GM12878 (cell line): ENCODE results near the gene RXFP1. TPM values are rescaled to one million over a fixed set of nuclear protein-coding genes. Genes with fewer than 3 reads are reported as not detected.

Experiments used
- ATAC-seq: fragments of 200-7000 bp; cut with Tn5 transposase; 3 replicates; pipeline ENCODE4 v1.9.1; 2020; ENCODE audit warnings: mild to moderate bottlenecking, moderate library complexity
- BruUV-seq: library from RNA; stranded (reverse); fragments of 400-500 nt; replicated peaks from 2 replicates; lab custom pipeline; 2021; lab: Mats Ljungman, UMichigan
- CTCF ChIA-PET: fragments of 300-600 bp; sonication (Branson Sonifier 250); formaldehyde crosslinking; extraction: SDS; loops from one replicate; lab custom pipeline; 2021; ENCODE audit warnings: inconsistent platforms; lab: Yijun Ruan, JAX
- POLR2A ChIA-PET: fragments of 350-600 bp; formaldehyde crosslinking; extraction: SDS; loops from one replicate; lab custom pipeline; 2021; ENCODE audit warnings: inconsistent platforms; lab: Charles Lee
- RAD21 ChIA-PET: fragments of 300-600 bp; sonication (Branson Sonifier 250); formaldehyde crosslinking; loops from one replicate; lab custom pipeline; 2023; ENCODE audit warnings: antibody characterized with exemption; ENCODE audit not compliant: unreplicated experiment; lab: Charles Lee
- SMC1A ChIA-PET: fragments of 300-600 bp; sonication (Branson Sonifier 250); formaldehyde crosslinking; loops from one replicate; lab custom pipeline; 2023; ENCODE audit not compliant: unreplicated experiment, uncharacterized antibody; lab: Charles Lee
- DNase-seq: peaks from one replicate; pipeline ENCODE4 v3.0.0-alpha.2; 2011; ENCODE audit warnings: low read depth, low spot score
- FAIRE-seq: peaks from 3 replicates; lab custom pipeline; 2011; peaks lifted over from hg19 to GRCh38; lab: Jason Lieb, UNC
- H2AFZ ChIP-seq: 2 replicates; pipeline ENCODE4 v1.6.0; 2011; ENCODE audit warnings: low read depth, low read length, control low read depth; ENCODE audit not compliant: control insufficient read depth
- H3K27ac ChIP-seq: 2 replicates; pipeline ENCODE4 v1.5.1; 2011; ENCODE audit warnings: control low read depth; ENCODE audit not compliant: control insufficient read depth, insufficient read depth
- H3K27me3 ChIP-seq, 2 experiments: replicated peaks in 1 of 2; 2 replicates each; pipeline versions ENCODE4 v1.6.0 to v1.6.1; 2011; ENCODE audit warnings: low read length in 1 of 2; ENCODE audit not compliant: control insufficient read depth in 2 of 2, insufficient read depth in 2 of 2
- H3K36me3 ChIP-seq, 2 experiments: 2 replicates each; pipeline ENCODE4 v1.5.1; 2011; ENCODE audit warnings: low read length in 1 of 2; ENCODE audit not compliant: control insufficient read depth in 2 of 2, insufficient read depth in 2 of 2
- H3K4me1 ChIP-seq: 2 replicates; pipeline ENCODE4 v1.6.1; 2011; ENCODE audit warnings: mild to moderate bottlenecking, low read length, moderate library complexity, mixed read lengths; ENCODE audit not compliant: control insufficient read depth, insufficient read depth
- H3K4me2 ChIP-seq: 2 replicates; pipeline ENCODE4 v1.6.0; 2011; ENCODE audit warnings: control low read depth; ENCODE audit not compliant: control insufficient read depth, insufficient read depth
- H3K4me3 ChIP-seq: fragments of 200-600 bp; sonication (generic); 2 replicates; pipeline ENCODE4 v1.5.1; 2016
- H3K79me2 ChIP-seq: 2 replicates; pipeline ENCODE4 v1.6.0; 2011; ENCODE audit warnings: low read length; ENCODE audit not compliant: control insufficient read depth, insufficient read depth
- H3K9ac ChIP-seq: 2 replicates; pipeline ENCODE4 v1.8.0; 2011; ENCODE audit warnings: low read length, control low read depth, mixed read lengths; ENCODE audit not compliant: control insufficient read depth, insufficient read depth
- H3K9me3 ChIP-seq: replicated peaks from 3 replicates; pipeline ENCODE4 v1.5.1; 2011; ENCODE audit warnings: mild to moderate bottlenecking, low read length; ENCODE audit not compliant: control insufficient read depth, insufficient read depth
- H4K20me1 ChIP-seq: 2 replicates; pipeline ENCODE4 v1.6.0; 2011; ENCODE audit not compliant: control insufficient read depth, insufficient read depth
- CREB1 ChIP-seq: IDR thresholded peaks from 2 replicates; pipeline ENCODE4 v1.6.1; 2012; ENCODE audit warnings: low read depth, mild to moderate bottlenecking, inconsistent platforms
- IRF5 ChIP-seq: fragments of 450-650 bp; IDR thresholded peaks from 2 replicates; pipeline ENCODE4 v1.6.1; 2017; ENCODE audit warnings: borderline replicate concordance
- NFYA ChIP-seq: IDR thresholded peaks from 2 replicates; pipeline ENCODE4 v1.6.1; 2011; ENCODE audit warnings: low read depth, mild to moderate bottlenecking, low read length, improper control_type of control experiment, borderline replicate concordance
- NRF1 ChIP-seq: conservative IDR thresholded peaks from 2 replicates; pipeline ENCODE4 v1.6.1; 2011; ENCODE audit warnings: mild to moderate bottlenecking, low read depth, low read length, improper control_type of control experiment
- POLR2AphosphoS5 ChIP-seq: IDR thresholded peaks from 2 replicates; pipeline ENCODE4 v1.6.1; 2011; ENCODE audit warnings: mild to moderate bottlenecking, low read length, inconsistent platforms
- SMC3 ChIP-seq: IDR thresholded peaks from 2 replicates; pipeline ENCODE4 v1.6.1; 2011; ENCODE audit warnings: low read length, improper control_type of control experiment, borderline replicate concordance
- TCF3 ChIP-seq: IDR thresholded peaks from 2 replicates; pipeline ENCODE4 v1.6.1; 2012; ENCODE audit warnings: low read depth, mild to moderate bottlenecking, low read length, borderline replicate concordance; ENCODE audit not compliant: insufficient read depth
- WRNIP1 ChIP-seq: IDR thresholded peaks from 2 replicates; pipeline ENCODE4 v1.6.1; 2011; ENCODE audit warnings: low read depth, low read length, improper control_type of control experiment, borderline replicate concordance
- YBX1 ChIP-seq: fragments of 450-650 bp; IDR thresholded peaks from 2 replicates; pipeline ENCODE4 v1.6.1; 2016; ENCODE audit warnings: antibody characterized with exemption
- ZBTB4 ChIP-seq: fragments of 450-650 bp; formaldehyde crosslinking; IDR thresholded peaks from 2 replicates; pipeline ENCODE4 v1.4.0; 2022; ENCODE audit warnings: mild to moderate bottlenecking, moderate library complexity
- ZZZ3 ChIP-seq: IDR thresholded peaks from 2 replicates; pipeline ENCODE4 v1.6.1; 2011; ENCODE audit warnings: low read depth; ENCODE audit not compliant: control insufficient read depth, insufficient read length
- WGBS: methylation state at CpG from one replicate; pipeline ENCODE4 v1.1.6; 2016; ENCODE audit warnings: low lambda C conversion rate; ENCODE audit not compliant: insufficient replicate concordance, insufficient coverage; ENCODE audit errors: missing lambda C conversion rate; 5-methylcytosine and 5-hydroxymethylcytosine counted together
- in situ Hi-C: fragments of 300-500 bp; cut with MboI; formaldehyde crosslinking; loops from 9 replicates; pipeline ENCODE4 v1.14.3; 2018; ENCODE audit warnings: mixed read lengths
- intact Hi-C: fragments of 100-400 bp; cut with micrococcal nuclease; formaldehyde crosslinking; loops from one replicate; pipeline ENCODE4 v1.14.2; 2022; ENCODE audit not compliant: unreplicated experiment
- polyA plus RNA-seq, 11 experiments: library from polyadenylated mRNA; depleted of rRNA in 4 of 11; unstranded in 6 of 11; stranded (reverse) in 5 of 11; fragments of >200 nt; fragmentation: Nextera tagmentation in 4 of 11; fragmentation: Illumina TruSeq in 1 of 11; extraction: Ambion mirVana in 4 of 11; extraction: Trizol in 1 of 11; gene quantifications; 1 replicate in 1 of 11; 2 replicates in 10 of 11; pipeline versions ENCODE4 v1.2.1 to v1.2.3, GENCODE V29; 2011 to 2016; ENCODE audit warnings: inconsistent platforms in 2 of 11, missing spikeins in 2 of 11, low read depth in 1 of 11
- total RNA-seq, 4 experiments: library from RNA; depleted of rRNA in 3 of 4; stranded (reverse); fragments of >200 nt in 3 of 4; fragmentation: Illumina TruSeq in 1 of 4; extraction: Trizol in 1 of 4; gene quantifications; 2 replicates each; pipeline versions ENCODE4 v1.2.1 to v1.2.3, GENCODE V29; 2013 to 2021
- TF ChIP-seq, protein P1 (sequence below), 3 experiments: IDR thresholded peaks in 2 of 3; conservative IDR thresholded peaks in 1 of 3; 2 replicates each; pipeline ENCODE4 v1.5.1; 2011; ENCODE audit warnings: low read depth in 3 of 3, low read length in 3 of 3, mild to moderate bottlenecking in 3 of 3, control low read depth in 2 of 3, moderate library complexity in 2 of 3, inconsistent platforms in 1 of 3, mixed read lengths in 1 of 3; ENCODE audit not compliant: control insufficient read depth in 2 of 3, insufficient read depth in 1 of 3; ENCODE audit errors: extremely low read depth in 1 of 3
- TF ChIP-seq, protein P2 (sequence below): IDR thresholded peaks from 2 replicates; pipeline ENCODE4 v1.6.1; 2011; ENCODE audit warnings: mild to moderate bottlenecking, low read depth, low read length, moderate library complexity; ENCODE audit not compliant: insufficient replicate concordance

RXFP1 gene
- total and polyA plus RNA-seq, 10 of the 15 experiments (the other 5 are each of a cell fraction or from before 2014, with no cell fraction given) = 0.12 TPM; not detected in 9

- CTCF ChIA-PET = interaction anchor here (1.1 kb wide), 1 partner anchor 15 kb away, joined by 4 read pairs; no protein-coding TSS in a partner anchor
- no peak overlapping the region for H3K9ac ChIP-seq
- H3K4me2 ChIP-seq = no peak overlapping the region
- no peak overlapping the region for H3K27ac ChIP-seq
- H3K36me3 ChIP-seq = no peaks in the 10 kb centered on the region
- ATAC-seq = no peak
- no peak for TF ChIP-seq ZBTB4
- TF ChIP-seq SMC3 = no peak
- no peak for TF ChIP-seq TCF3
- TF ChIP-seq POLR2AphosphoS5 = no peak
- TF ChIP-seq IRF5 = no peak
- no peak for TF ChIP-seq WRNIP1
- TF ChIP-seq, protein P1, sequence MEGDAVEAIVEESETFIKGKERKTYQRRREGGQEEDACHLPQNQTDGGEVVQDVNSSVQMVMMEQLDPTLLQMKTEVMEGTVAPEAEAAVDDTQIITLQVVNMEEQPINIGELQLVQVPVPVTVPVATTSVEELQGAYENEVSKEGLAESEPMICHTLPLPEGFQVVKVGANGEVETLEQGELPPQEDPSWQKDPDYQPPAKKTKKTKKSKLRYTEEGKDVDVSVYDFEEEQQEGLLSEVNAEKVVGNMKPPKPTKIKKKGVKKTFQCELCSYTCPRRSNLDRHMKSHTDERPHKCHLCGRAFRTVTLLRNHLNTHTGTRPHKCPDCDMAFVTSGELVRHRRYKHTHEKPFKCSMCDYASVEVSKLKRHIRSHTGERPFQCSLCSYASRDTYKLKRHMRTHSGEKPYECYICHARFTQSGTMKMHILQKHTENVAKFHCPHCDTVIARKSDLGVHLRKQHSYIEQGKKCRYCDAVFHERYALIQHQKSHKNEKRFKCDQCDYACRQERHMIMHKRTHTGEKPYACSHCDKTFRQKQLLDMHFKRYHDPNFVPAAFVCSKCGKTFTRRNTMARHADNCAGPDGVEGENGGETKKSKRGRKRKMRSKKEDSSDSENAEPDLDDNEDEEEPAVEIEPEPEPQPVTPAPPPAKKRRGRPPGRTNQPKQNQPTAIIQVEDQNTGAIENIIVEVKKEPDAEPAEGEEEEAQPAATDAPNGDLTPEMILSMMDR (IDR thresholded peaks at IDR 0.05 in 2 of 3, conservative IDR thresholded peaks at IDR 0.05 in 1 of 3; ENCODE audit: control insufficient read depth in 2 of 3, extremely low read depth in 1 of 3, insufficient read depth in 1 of 3, low read depth in 3 of 3, low read length in 3 of 3) = no peak
- TF ChIP-seq NRF1 = no peak
- TF ChIP-seq ZZZ3 = no peak
- no peak for TF ChIP-seq CREB1
- TF ChIP-seq NFYA = no peak
- TF ChIP-seq YBX1 = no peak
- TF ChIP-seq, protein P2, sequence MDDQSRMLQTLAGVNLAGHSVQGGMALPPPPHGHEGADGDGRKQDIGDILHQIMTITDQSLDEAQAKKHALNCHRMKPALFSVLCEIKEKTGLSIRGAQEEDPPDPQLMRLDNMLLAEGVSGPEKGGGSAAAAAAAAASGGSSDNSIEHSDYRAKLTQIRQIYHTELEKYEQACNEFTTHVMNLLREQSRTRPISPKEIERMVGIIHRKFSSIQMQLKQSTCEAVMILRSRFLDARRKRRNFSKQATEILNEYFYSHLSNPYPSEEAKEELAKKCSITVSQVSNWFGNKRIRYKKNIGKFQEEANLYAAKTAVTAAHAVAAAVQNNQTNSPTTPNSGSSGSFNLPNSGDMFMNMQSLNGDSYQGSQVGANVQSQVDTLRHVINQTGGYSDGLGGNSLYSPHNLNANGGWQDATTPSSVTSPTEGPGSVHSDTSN = no peak
- TF ChIP-seq, all 136 proteins: peak for 0
- FAIRE-seq (no peak), DNase-seq (no peak)
- no TSS peak for BruUV-seq
- 11% methylated on average over 4 of the region's 4 CpGs for WGBS
- intact Hi-C loops (no loop called here), in situ Hi-C loops (no loop called here)
- ChIA-PET POLR2A (no interaction called here), RAD21 (no interaction called here), SMC1A (interaction anchor here (1.3 kb wide), 1 partner anchor 16 kb away, joined by 3 read pairs; no protein-coding TSS in a partner anchor)
- Histone ChIP-seq H4K20me1 (no peaks in the 10 kb centered on the region), H3K4me1 (no peaks in the 10 kb centered on the region), H3K27me3 (no peaks in the 10 kb centered on the region), H3K9me3 (no peaks in the 10 kb centered on the region; the same call in 2 of the 3 replicates), H3K79me2 (no peaks in the 10 kb centered on the region), H3K4me3 (no peak overlapping the region), H2AFZ (no peak overlapping the region)
Observed at GRCh38 chr4:158590306-158590705, 68.6 kb downstream of the RXFP1 start.
